Measurements from ENCODE around the gene TBCK.

TBCK gene

GRCh38 chr4:106297245-106298035 lies 18.6 kb downstream of the TBCK start:
- peaks cover 24% of the 10 kb centered on the region for H3K36me3 ChIP-seq (ENCODE audit: insufficient read depth, low read length)
- H3K9me2 ChIP-seq (ENCODE audit: low read depth, low read length), result no peaks in the 10 kb centered on the region
- H3K79me2 ChIP-seq (ENCODE audit: insufficient read depth, low read length), result no peaks in the 10 kb centered on the region
- H3K4me3 ChIP-seq (ENCODE audit: low read depth, low read length, poor library complexity, severe bottlenecking), result no peak overlapping the region
- H3K27ac ChIP-seq (ENCODE audit: low read depth, low read length, poor library complexity, severe bottlenecking), result no peak overlapping the region
- H4K20me1 ChIP-seq (ENCODE audit: insufficient read depth, low read length), result no peaks in the 10 kb centered on the region
- TF ChIP-seq EZH2 (IDR thresholded peaks at IDR 0.05; ENCODE audit: borderline replicate concordance, low read length), result no peak
- TF ChIP-seq CTCF (IDR thresholded peaks at IDR 0.05; ENCODE audit: low read length), result no peak
- no peaks in the 10 kb centered on the region for H3K4me1 ChIP-seq (ENCODE audit: insufficient read depth, low read length, severe bottlenecking)
- no peak overlapping the region for H3K4me2 ChIP-seq (ENCODE audit: low read length)
- H3K9me3 ChIP-seq (ENCODE audit: low read length), result no peaks in the 10 kb centered on the region
- no peaks in the 10 kb centered on the region; the same call in 1 of the 2 replicates for H3F3A ChIP-seq (ENCODE audit: insufficient read depth, low read length)
- H2AFZ ChIP-seq (ENCODE audit: low read length), result no peak overlapping the region
- no peaks in the 10 kb centered on the region for H3K27me3 ChIP-seq (ENCODE audit: insufficient read depth, low read length)
- H3K9ac ChIP-seq (ENCODE audit: low read length), result no peak overlapping the region

DNA sequence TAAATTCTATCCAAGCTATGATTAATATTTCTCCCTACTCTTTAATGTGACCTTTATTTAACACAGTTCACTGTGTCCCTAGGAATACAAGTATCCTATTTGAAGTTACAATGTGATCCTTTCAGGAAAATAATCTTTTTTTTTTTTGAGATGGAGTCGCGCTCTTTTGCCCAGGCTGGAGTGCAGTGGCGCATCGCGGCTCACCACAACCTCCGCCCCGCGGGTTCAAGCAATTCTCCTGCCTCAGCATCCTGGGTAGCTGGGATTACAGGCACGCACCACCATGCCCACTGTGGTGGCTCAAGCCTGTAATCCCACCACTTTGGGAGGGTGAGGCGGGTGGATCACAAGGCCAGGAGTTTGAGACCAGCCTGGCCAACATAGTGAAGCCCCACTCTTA lies 21.9 kb downstream of the TBCK start:
- Histone ChIP-seq H3K9me3 (ENCODE audit: low read length) (no peaks in the 10 kb centered on the region), H3K9ac (ENCODE audit: low read length) (no peak overlapping the region), H2AFZ (ENCODE audit: low read length) (no peak overlapping the region), H3F3A (ENCODE audit: insufficient read depth, low read length) (no peaks in the 10 kb centered on the region), H3K4me1 (ENCODE audit: insufficient read depth, low read length, severe bottlenecking) (no peaks in the 10 kb centered on the region), H3K9me2 (ENCODE audit: low read depth, low read length) (no peaks in the 10 kb centered on the region), H3K4me3 (ENCODE audit: low read depth, low read length, poor library complexity, severe bottlenecking) (no peak overlapping the region), H3K79me2 (ENCODE audit: insufficient read depth, low read length) (no peaks in the 10 kb centered on the region), H3K27ac (ENCODE audit: low read depth, low read length, poor library complexity, severe bottlenecking) (no peak overlapping the region), H3K4me2 (ENCODE audit: low read length) (no peak overlapping the region), H3K36me3 (ENCODE audit: insufficient read depth, low read length) (peaks cover 11% of the 10 kb centered on the region), H3K27me3 (ENCODE audit: insufficient read depth, low read length) (no peaks in the 10 kb centered on the region), H4K20me1 (ENCODE audit: insufficient read depth, low read length) (no peaks in the 10 kb centered on the region)
- TF ChIP-seq EZH2 (IDR thresholded peaks at IDR 0.05; ENCODE audit: borderline replicate concordance, low read length) (no peak), CTCF (IDR thresholded peaks at IDR 0.05; ENCODE audit: low read length) (no peak)

- Histone ChIP-seq H3K36me3 (ENCODE audit: insufficient read depth, low read length) (peaks cover 11% of the 10 kb centered on the region), H2AFZ (ENCODE audit: low read length) (no peak overlapping the region), H3K9me3 (ENCODE audit: low read length) (no peaks in the 10 kb centered on the region), H4K20me1 (ENCODE audit: insufficient read depth, low read length) (no peaks in the 10 kb centered on the region), H3F3A (ENCODE audit: insufficient read depth, low read length) (no peaks in the 10 kb centered on the region), H3K27ac (ENCODE audit: low read depth, low read length, poor library complexity, severe bottlenecking) (no peak overlapping the region), H3K9ac (ENCODE audit: low read length) (no peak overlapping the region), H3K4me1 (ENCODE audit: insufficient read depth, low read length, severe bottlenecking) (no peaks in the 10 kb centered on the region), H3K4me2 (ENCODE audit: low read length) (no peak overlapping the region), H3K4me3 (ENCODE audit: low read depth, low read length, poor library complexity, severe bottlenecking) (no peak overlapping the region), H3K9me2 (ENCODE audit: low read depth, low read length) (no peaks in the 10 kb centered on the region), H3K79me2 (ENCODE audit: insufficient read depth, low read length) (no peaks in the 10 kb centered on the region), H3K27me3 (ENCODE audit: insufficient read depth, low read length) (no peaks in the 10 kb centered on the region)
- no peak for TF ChIP-seq CTCF (IDR thresholded peaks at IDR 0.05; ENCODE audit: low read length)
- TF ChIP-seq EZH2 (IDR thresholded peaks at IDR 0.05; ENCODE audit: borderline replicate concordance, low read length), result no peak
These were observed 24.3 kb downstream of the TBCK start for GRCh38 chr4:106291678-106292077.
